HEK293 (cell line): ENCODE data around the gene DDX27.
A peak's percentile ranks its signal among the peaks of the same experiment; 100 is the strongest.

Experiments
- CTCF ChIA-PET: fragments of 350-600 bp; formaldehyde crosslinking; extraction: SDS; loops from one replicate; lab custom pipeline; 2021; ENCODE audit warnings: antibody characterized with exemption; lab: Yijun Ruan, JAX
- POLR2A ChIA-PET: fragments of 300-600 bp; formaldehyde crosslinking; extraction: SDS; loops from one replicate; lab custom pipeline; 2020; ENCODE audit warnings: antibody characterized with exemption, inconsistent platforms; lab: Yijun Ruan, JAX
- H3K27ac ChIP-seq: fragments of 200-500 bp; sonication (Bioruptor generic); 2 replicates; pipeline ENCODE4 v1.5.1; 2014; ENCODE audit warnings: low read depth, low read length, control low read depth, inconsistent platforms; ENCODE audit errors: extremely low read depth
- H3K36me3 ChIP-seq, 2 experiments: fragments of 200-500 bp in 1 of 2; sonication (Bioruptor generic) in 1 of 2; 1 replicate in 1 of 2; 2 replicates in 1 of 2; pipeline ENCODE4 v1.5.1; 2014 to 2017; ENCODE audit warnings: inconsistent platforms in 2 of 2, low read length in 2 of 2; ENCODE audit not compliant: control insufficient read depth in 2 of 2, insufficient read depth in 1 of 2
- H3K4me1 ChIP-seq: fragments of 200-500 bp; sonication (Bioruptor generic); 2 replicates; pipeline ENCODE4 v1.5.1; 2014; ENCODE audit warnings: mild to moderate bottlenecking, low read length, inconsistent platforms; ENCODE audit not compliant: control insufficient read depth, insufficient read depth
- H3K4me3 ChIP-seq: 2 replicates; pipeline ENCODE4 v1.5.1; 2011; ENCODE audit warnings: low read depth, mild to moderate bottlenecking, control low read depth, low read length, moderate library complexity
- H3K9me3 ChIP-seq: fragments of 200-500 bp; sonication (Bioruptor generic); 2 replicates; pipeline ENCODE4 v1.5.1; 2014; ENCODE audit warnings: low read depth, low read length, inconsistent platforms; ENCODE audit not compliant: control insufficient read depth, insufficient read depth
- ZFHX2 ChIP-seq: fragments of 450-650 bp; formaldehyde crosslinking; conservative IDR thresholded peaks from 2 replicates; pipeline ENCODE4 v1.5.1; 2016; ENCODE audit warnings: missing biosample characterization, missing genetic modification characterization
- ZNF121 ChIP-seq: fragments of 450-650 bp; formaldehyde crosslinking; IDR thresholded peaks from 2 replicates; pipeline ENCODE4 v1.5.1; 2016; ENCODE audit warnings: missing biosample characterization, missing genetic modification characterization
- ZNF560 ChIP-seq: fragments of 450-650 bp; formaldehyde crosslinking; IDR thresholded peaks from 2 replicates; pipeline ENCODE4 v1.5.1; 2017; ENCODE audit warnings: missing biosample characterization, missing genetic modification characterization, borderline replicate concordance
- ZNF600 ChIP-seq: fragments of 450-650 bp; formaldehyde crosslinking; IDR thresholded peaks from 2 replicates; pipeline ENCODE4 v1.5.1; 2016; ENCODE audit warnings: missing biosample characterization, missing genetic modification characterization
- ZNF621 ChIP-seq: fragments of 450-650 bp; formaldehyde crosslinking; IDR thresholded peaks from 2 replicates; pipeline ENCODE4 v1.5.1; 2017; ENCODE audit warnings: missing biosample characterization, missing genetic modification characterization
- TF ChIP-seq, protein P1 (sequence below): fragments of 450-650 bp; formaldehyde crosslinking; IDR thresholded peaks from 2 replicates; pipeline ENCODE4 v1.5.1; 2017; ENCODE audit warnings: missing biosample characterization, missing genetic modification characterization
- TF ChIP-seq, protein P2 (sequence below): fragments of 450-650 bp; formaldehyde crosslinking; IDR thresholded peaks from 2 replicates; pipeline ENCODE4 v1.5.1; 2016; ENCODE audit warnings: missing biosample characterization, missing genetic modification characterization
- TF ChIP-seq, protein P3 (sequence below): fragments of 450-650 bp; IDR thresholded peaks from 2 replicates; pipeline ENCODE4 v1.5.1; 2018; ENCODE audit warnings: missing biosample characterization, mild to moderate bottlenecking, missing genetic modification characterization
- TF ChIP-seq, protein P4 (sequence below): fragments of 450-650 bp; formaldehyde crosslinking; IDR thresholded peaks from 2 replicates; pipeline ENCODE4 v1.5.1; 2017; ENCODE audit warnings: missing biosample characterization, missing genetic modification characterization
- TF ChIP-seq, protein P5 (sequence below): fragments of 450-650 bp; formaldehyde crosslinking; IDR thresholded peaks from 2 replicates; pipeline ENCODE4 v1.5.1; 2016; ENCODE audit warnings: missing biosample characterization, missing genetic modification characterization

Gene DDX27

DNA sequence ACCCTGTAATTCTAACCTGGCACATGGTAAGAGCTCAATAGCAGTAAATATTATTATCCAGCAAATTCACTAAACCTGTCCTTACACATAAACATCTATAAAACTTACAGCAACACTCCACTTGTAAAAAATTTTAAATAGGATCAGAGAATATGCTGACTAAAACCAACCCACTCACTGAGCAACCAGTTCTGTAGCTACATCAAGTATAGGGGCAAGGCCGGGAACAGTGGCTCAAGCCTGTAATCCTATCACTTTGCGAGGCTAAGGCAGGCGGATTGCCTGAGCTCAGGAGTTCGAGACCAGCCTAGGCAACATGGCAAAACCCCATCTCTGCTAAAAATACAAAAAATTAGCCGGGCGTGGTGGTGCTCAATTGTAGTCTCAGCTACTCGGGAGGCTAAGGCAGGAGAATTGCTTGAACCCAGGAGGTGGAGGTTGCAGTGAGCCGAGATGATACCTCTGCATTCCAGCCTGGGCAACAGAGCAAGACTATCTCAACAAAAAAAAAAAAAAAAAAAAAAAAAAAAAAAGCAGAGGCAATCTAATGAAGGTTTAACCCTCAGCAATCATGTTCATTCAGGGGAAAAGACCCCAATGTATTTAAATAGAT, 37.8 kb upstream of the DDX27 start:
- TF ChIP-seq ZNF121 (tag by site-specific recombination) (peak; percentile 78), ZNF621 (tag by site-specific recombination) (no peak), ZNF560 (tag by site-specific recombination) (no peak), ZFHX2 (0 out of 2 replicates have a peak, but pooled peaks have one; percentile 17)
- TF ChIP-seq, protein P1, sequence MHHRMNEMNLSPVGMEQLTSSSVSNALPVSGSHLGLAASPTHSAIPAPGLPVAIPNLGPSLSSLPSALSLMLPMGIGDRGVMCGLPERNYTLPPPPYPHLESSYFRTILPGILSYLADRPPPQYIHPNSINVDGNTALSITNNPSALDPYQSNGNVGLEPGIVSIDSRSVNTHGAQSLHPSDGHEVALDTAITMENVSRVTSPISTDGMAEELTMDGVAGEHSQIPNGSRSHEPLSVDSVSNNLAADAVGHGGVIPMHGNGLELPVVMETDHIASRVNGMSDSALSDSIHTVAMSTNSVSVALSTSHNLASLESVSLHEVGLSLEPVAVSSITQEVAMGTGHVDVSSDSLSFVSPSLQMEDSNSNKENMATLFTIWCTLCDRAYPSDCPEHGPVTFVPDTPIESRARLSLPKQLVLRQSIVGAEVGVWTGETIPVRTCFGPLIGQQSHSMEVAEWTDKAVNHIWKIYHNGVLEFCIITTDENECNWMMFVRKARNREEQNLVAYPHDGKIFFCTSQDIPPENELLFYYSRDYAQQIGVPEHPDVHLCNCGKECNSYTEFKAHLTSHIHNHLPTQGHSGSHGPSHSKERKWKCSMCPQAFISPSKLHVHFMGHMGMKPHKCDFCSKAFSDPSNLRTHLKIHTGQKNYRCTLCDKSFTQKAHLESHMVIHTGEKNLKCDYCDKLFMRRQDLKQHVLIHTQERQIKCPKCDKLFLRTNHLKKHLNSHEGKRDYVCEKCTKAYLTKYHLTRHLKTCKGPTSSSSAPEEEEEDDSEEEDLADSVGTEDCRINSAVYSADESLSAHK (tag by site-specific recombination) = 0 out of 2 replicates have a peak, but pooled peaks have one; percentile 15
- TF ChIP-seq, protein P2, sequence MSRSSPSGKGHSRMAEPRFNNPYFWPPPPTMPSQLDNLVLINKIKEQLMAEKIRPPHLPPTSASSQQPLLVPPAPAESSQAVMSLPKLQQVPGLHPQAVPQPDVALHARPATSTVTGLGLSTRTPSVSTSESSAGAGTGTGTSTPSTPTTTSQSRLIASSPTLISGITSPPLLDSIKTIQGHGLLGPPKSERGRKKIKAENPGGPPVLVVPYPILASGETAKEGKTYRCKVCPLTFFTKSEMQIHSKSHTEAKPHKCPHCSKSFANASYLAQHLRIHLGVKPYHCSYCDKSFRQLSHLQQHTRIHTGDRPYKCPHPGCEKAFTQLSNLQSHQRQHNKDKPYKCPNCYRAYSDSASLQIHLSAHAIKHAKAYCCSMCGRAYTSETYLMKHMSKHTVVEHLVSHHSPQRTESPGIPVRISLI (tag by site-specific recombination) = peak; percentile 63; the same call in 1 of the 2 replicates
- TF ChIP-seq, protein P3, sequence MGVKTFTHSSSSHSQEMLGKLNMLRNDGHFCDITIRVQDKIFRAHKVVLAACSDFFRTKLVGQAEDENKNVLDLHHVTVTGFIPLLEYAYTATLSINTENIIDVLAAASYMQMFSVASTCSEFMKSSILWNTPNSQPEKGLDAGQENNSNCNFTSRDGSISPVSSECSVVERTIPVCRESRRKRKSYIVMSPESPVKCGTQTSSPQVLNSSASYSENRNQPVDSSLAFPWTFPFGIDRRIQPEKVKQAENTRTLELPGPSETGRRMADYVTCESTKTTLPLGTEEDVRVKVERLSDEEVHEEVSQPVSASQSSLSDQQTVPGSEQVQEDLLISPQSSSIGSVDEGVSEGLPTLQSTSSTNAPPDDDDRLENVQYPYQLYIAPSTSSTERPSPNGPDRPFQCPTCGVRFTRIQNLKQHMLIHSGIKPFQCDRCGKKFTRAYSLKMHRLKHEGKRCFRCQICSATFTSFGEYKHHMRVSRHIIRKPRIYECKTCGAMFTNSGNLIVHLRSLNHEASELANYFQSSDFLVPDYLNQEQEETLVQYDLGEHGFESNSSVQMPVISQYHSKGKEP (tag by site-specific recombination) = no peak
- TF ChIP-seq, protein P4, sequence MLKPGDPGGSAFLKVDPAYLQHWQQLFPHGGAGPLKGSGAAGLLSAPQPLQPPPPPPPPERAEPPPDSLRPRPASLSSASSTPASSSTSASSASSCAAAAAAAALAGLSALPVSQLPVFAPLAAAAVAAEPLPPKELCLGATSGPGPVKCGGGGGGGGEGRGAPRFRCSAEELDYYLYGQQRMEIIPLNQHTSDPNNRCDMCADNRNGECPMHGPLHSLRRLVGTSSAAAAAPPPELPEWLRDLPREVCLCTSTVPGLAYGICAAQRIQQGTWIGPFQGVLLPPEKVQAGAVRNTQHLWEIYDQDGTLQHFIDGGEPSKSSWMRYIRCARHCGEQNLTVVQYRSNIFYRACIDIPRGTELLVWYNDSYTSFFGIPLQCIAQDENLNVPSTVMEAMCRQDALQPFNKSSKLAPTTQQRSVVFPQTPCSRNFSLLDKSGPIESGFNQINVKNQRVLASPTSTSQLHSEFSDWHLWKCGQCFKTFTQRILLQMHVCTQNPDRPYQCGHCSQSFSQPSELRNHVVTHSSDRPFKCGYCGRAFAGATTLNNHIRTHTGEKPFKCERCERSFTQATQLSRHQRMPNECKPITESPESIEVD (tag by site-specific recombination) = peak; percentile 84
- TF ChIP-seq, protein P5, sequence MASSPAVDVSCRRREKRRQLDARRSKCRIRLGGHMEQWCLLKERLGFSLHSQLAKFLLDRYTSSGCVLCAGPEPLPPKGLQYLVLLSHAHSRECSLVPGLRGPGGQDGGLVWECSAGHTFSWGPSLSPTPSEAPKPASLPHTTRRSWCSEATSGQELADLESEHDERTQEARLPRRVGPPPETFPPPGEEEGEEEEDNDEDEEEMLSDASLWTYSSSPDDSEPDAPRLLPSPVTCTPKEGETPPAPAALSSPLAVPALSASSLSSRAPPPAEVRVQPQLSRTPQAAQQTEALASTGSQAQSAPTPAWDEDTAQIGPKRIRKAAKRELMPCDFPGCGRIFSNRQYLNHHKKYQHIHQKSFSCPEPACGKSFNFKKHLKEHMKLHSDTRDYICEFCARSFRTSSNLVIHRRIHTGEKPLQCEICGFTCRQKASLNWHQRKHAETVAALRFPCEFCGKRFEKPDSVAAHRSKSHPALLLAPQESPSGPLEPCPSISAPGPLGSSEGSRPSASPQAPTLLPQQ (tag by site-specific recombination) = no peak
- Histone ChIP-seq H3K36me3 (peaks cover 5 to 11% of the 10 kb centered on the region in 2 experiments; a peak in 2 of 3 replicates), H3K9me3 (no peaks in the 10 kb centered on the region), H3K4me1 (peaks cover 9% of the 10 kb centered on the region), H3K27ac (no peak overlapping the region), H3K4me3 (no peak overlapping the region)
- POLR2A ChIA-PET = interaction anchor here (0.5 to 1.5 kb wide), 7 partner anchors 8 to 134 kb away, joined by 3 to 13 read pairs (median 4); partner anchors contain the start of gene DDX27
- CTCF ChIA-PET = interaction anchor here (1.1 to 4.1 kb wide), 3 partner anchors 8 to 48 kb away, joined by 3 to 27 read pairs (median 17); no protein-coding TSS in a partner anchor

DNA sequence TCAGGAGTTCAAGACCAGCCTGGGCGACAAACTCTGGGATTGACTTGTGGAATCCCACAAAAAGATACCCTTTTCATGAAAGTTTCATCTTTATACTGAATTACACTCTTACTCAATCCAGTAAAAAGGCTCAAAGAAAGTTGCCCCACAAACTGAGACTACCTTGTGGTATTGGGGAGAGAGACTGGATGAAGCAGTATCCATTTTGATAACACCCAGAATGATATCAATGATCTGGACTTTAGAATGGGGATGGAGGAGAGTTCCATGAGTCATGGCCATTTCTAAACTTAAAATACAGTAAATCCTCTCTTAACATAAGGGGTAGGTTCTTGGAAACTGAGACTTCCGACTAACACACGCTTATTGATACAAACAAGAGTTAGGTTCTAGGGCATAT, 35.8 kb upstream of the DDX27 start:
- Histone ChIP-seq H3K4me1 (peaks cover 9% of the 10 kb centered on the region), H3K27ac (no peak overlapping the region), H3K9me3 (no peaks in the 10 kb centered on the region), H3K4me3 (no peak overlapping the region), H3K36me3 (peaks cover under 1 to 2% of the 10 kb centered on the region in 2 experiments; a peak in 2 of 3 replicates)
- CTCF ChIA-PET = interaction anchor here (2.2 to 2.5 kb wide), 2 partner anchors 34 to 50 kb away, joined by 8 to 11 read pairs; no protein-coding TSS in a partner anchor
- peak; percentile 58; the same call in 1 of the 2 replicates for TF ChIP-seq ZNF600
- TF ChIP-seq, protein P2 (tag by site-specific recombination) = no peak
- POLR2A ChIA-PET = no interaction called here
